H1 (cell line): Measurements from ENCODE around the gene SHMT2. TPM values are rescaled to one million over a fixed set of nuclear protein-coding genes. Genes with fewer than 3 reads are reported as not detected.

Experiments used
- CTCF ChIA-PET: fragments of 300-600 bp; sonication (Branson Sonifier 250); formaldehyde crosslinking; loops from one replicate; lab custom pipeline; 2021; ENCODE audit not compliant: partially characterized antibody; lab: Charles Lee
- POLR2A ChIA-PET: fragments of 300-600 bp; sonication (Branson Sonifier 250); formaldehyde crosslinking; loops from one replicate; lab custom pipeline; 2021; ENCODE audit warnings: inconsistent platforms; ENCODE audit not compliant: partially characterized antibody; lab: Charles Lee
- DNase-seq, 2 experiments: peaks; one replicate each; pipeline versions ENCODE4 v3.0.0 to v3.0.0-alpha.2; 2010 to 2022; ENCODE audit warnings: low spot score in 2 of 2, low read depth in 1 of 2, mixed read lengths in 1 of 2
- FAIRE-seq: peaks from 2 replicates; lab custom pipeline; 2011; peaks lifted over from hg19 to GRCh38; lab: Jason Lieb, UNC
- H2AFZ ChIP-seq: 2 replicates; pipeline ENCODE4 v1.8.1; 2012; ENCODE audit warnings: low read length, inconsistent platforms
- H2AK5ac ChIP-seq: 2 replicates; pipeline ENCODE4 v1.6.1; 2013; ENCODE audit warnings: low read depth, low read length
- H2BK120ac ChIP-seq: replicated peaks from 2 replicates; pipeline ENCODE3; 2013; ENCODE audit warnings: low read depth, low read length, inconsistent platforms
- H2BK12ac ChIP-seq: 2 replicates; pipeline ENCODE4 v1.6.1; 2013; ENCODE audit warnings: low read depth, low read length
- H2BK15ac ChIP-seq: 2 replicates; pipeline ENCODE4 v1.6.1; 2013; ENCODE audit warnings: low read length
- H2BK20ac ChIP-seq: 2 replicates; pipeline ENCODE4 v1.6.1; 2013; ENCODE audit warnings: low read length
- H2BK5ac ChIP-seq: 2 replicates; pipeline ENCODE4 v1.6.1; 2013; ENCODE audit warnings: low read depth, low read length
- H3K14ac ChIP-seq: 2 replicates; pipeline ENCODE4 v1.6.1; 2013; ENCODE audit warnings: inconsistent platforms; ENCODE audit not compliant: insufficient read length
- H3K18ac ChIP-seq: 2 replicates; pipeline ENCODE4 v1.6.1; 2013; ENCODE audit warnings: low read length; ENCODE audit errors: extremely low read depth
- H3K23ac ChIP-seq: 2 replicates; pipeline ENCODE4 v1.6.1; 2013; ENCODE audit warnings: inconsistent platforms; ENCODE audit not compliant: insufficient read length
- H3K23me2 ChIP-seq: 2 replicates; pipeline ENCODE4 v1.6.1; 2013; ENCODE audit warnings: low read depth, low read length
- H3K27ac ChIP-seq: 2 replicates; pipeline ENCODE4 v1.6.1; 2011; ENCODE audit warnings: low read depth, low read length, inconsistent platforms
- H3K27me3 ChIP-seq, 4 experiments: replicated peaks in 1 of 4; 1 replicate in 1 of 4; 2 replicates in 3 of 4; pipeline versions ENCODE4 v1.6.1 to v1.8.1; 2011 to 2013; ENCODE audit warnings: low read length in 3 of 4, mild to moderate bottlenecking in 3 of 4, inconsistent platforms in 2 of 4, mixed read lengths in 2 of 4, moderate library complexity in 1 of 4; ENCODE audit not compliant: control insufficient read depth in 3 of 4, insufficient read depth in 3 of 4; ENCODE audit errors: extremely low read depth in 1 of 4
- H3K36me3 ChIP-seq, 4 experiments: 2 replicates each; pipeline versions ENCODE4 v1.6.1 to v1.8.1; 2011 to 2013; ENCODE audit warnings: mild to moderate bottlenecking in 4 of 4, low read length in 3 of 4, moderate library complexity in 2 of 4, control low read depth in 1 of 4, inconsistent platforms in 1 of 4; ENCODE audit not compliant: insufficient read depth in 4 of 4, control insufficient read depth in 2 of 4
- H3K4ac ChIP-seq: replicated peaks from 2 replicates; pipeline ENCODE3; 2013; ENCODE audit warnings: low read length, low read depth, mixed read lengths, inconsistent platforms; ENCODE audit not compliant: insufficient read length
- H3K4me1 ChIP-seq, 4 experiments: replicated peaks in 1 of 4; 1 replicate in 1 of 4; 2 replicates in 3 of 4; pipeline versions ENCODE4 v1.6.1 to v1.8.1; 2011 to 2013; ENCODE audit warnings: low read length in 3 of 4, inconsistent platforms in 2 of 4, mixed read lengths in 1 of 4; ENCODE audit not compliant: insufficient read depth in 4 of 4, control insufficient read depth in 3 of 4
- H3K4me2 ChIP-seq, 2 experiments: 2 replicates each; pipeline versions ENCODE4 v1.6.1 to v1.8.1; 2011 to 2013; ENCODE audit warnings: low read depth in 2 of 2, low read length in 2 of 2, control low read depth in 1 of 2, inconsistent platforms in 1 of 2, mild to moderate bottlenecking in 1 of 2; ENCODE audit not compliant: insufficient read depth in 1 of 2
- H3K4me3 ChIP-seq, 4 experiments: fragments of 200-600, 300-600 bp in 1 of 4; sonication (generic), shearing (Covaris generic), sonication (Bioruptor Twin) in 1 of 4; 2 replicates each; pipeline versions ENCODE4 v1.5.1 to v1.8.1; 2011 to 2016; ENCODE audit warnings: low read length in 4 of 4, low read depth in 3 of 4, control low read depth in 2 of 4, inconsistent platforms in 2 of 4, mild to moderate bottlenecking in 2 of 4, mixed read lengths in 1 of 4, moderate library complexity in 1 of 4; ENCODE audit not compliant: insufficient read depth in 2 of 4; ENCODE audit errors: extremely low read depth in 1 of 4
- H3K56ac ChIP-seq: replicated peaks from 2 replicates; pipeline ENCODE3; 2013; ENCODE audit warnings: low read depth, mild to moderate bottlenecking, mixed read lengths, low read length, inconsistent platforms; ENCODE audit not compliant: insufficient read length
- H3K79me1 ChIP-seq: 2 replicates; pipeline ENCODE4 v1.6.1; 2013; ENCODE audit warnings: low read depth, low read length, control low read depth
- H3K79me2 ChIP-seq, 2 experiments: 2 replicates each; pipeline versions ENCODE4 v1.6.1 to v1.8.1; 2012 to 2013; ENCODE audit warnings: low read length in 2 of 2, mild to moderate bottlenecking in 2 of 2, inconsistent platforms in 1 of 2; ENCODE audit not compliant: insufficient read depth in 2 of 2, control insufficient read depth in 1 of 2
- H3K9ac ChIP-seq, 4 experiments: replicated peaks in 1 of 4; 1 replicate in 1 of 4; 2 replicates in 3 of 4; pipeline versions ENCODE4 v1.6.1 to v1.8.1; 2011 to 2013; ENCODE audit warnings: low read depth in 3 of 4, low read length in 3 of 4, control low read depth in 2 of 4, mild to moderate bottlenecking in 2 of 4, moderate library complexity in 2 of 4, inconsistent platforms in 1 of 4; ENCODE audit errors: extremely low read depth in 1 of 4
- H3K9me3 ChIP-seq, 2 experiments: 2 replicates each; pipeline versions ENCODE4 v1.6.1 to v1.8.1; 2012 to 2013; ENCODE audit warnings: mild to moderate bottlenecking in 2 of 2, moderate library complexity in 2 of 2, control low read depth in 1 of 2, inconsistent platforms in 1 of 2, low read depth in 1 of 2, low read length in 1 of 2, mixed read lengths in 1 of 2; ENCODE audit not compliant: insufficient read depth in 2 of 2
- H4K20me1 ChIP-seq, 2 experiments: replicated peaks in 1 of 2; 2 replicates each; pipeline versions ENCODE3 to v1.8.1; 2011 to 2013; ENCODE audit warnings: inconsistent platforms in 2 of 2, low read length in 2 of 2, mild to moderate bottlenecking in 1 of 2; ENCODE audit not compliant: insufficient read depth in 2 of 2, control insufficient read depth in 1 of 2
- H4K5ac ChIP-seq: 2 replicates; pipeline ENCODE4 v1.6.1; 2013; ENCODE audit warnings: low read length, low read depth, mixed read lengths, inconsistent platforms; ENCODE audit not compliant: insufficient read length
- H4K8ac ChIP-seq: 2 replicates; pipeline ENCODE4 v1.8.0; 2013; ENCODE audit warnings: mild to moderate bottlenecking, moderate library complexity, low read length, inconsistent platforms; ENCODE audit not compliant: insufficient read depth; ENCODE audit errors: extremely low read depth
- H4K91ac ChIP-seq: replicated peaks from 2 replicates; pipeline ENCODE3; 2013; ENCODE audit warnings: low read length, mixed read lengths, inconsistent platforms; ENCODE audit not compliant: insufficient read length
- CHD2 ChIP-seq: IDR thresholded peaks from 2 replicates; pipeline ENCODE4 v1.6.1; 2012; ENCODE audit warnings: low read length, improper control_type of control experiment
- SIX5 ChIP-seq: IDR thresholded peaks from 2 replicates; pipeline ENCODE4 v1.6.1; 2011; ENCODE audit warnings: mild to moderate bottlenecking, low read depth, low read length
- WGBS, 2 experiments: shearing (Covaris generic) in 1 of 2; methylation state at CpG; one replicate each; pipeline versions ENCODE4 v1.1.6 to v1.1.7; 2013 to 2015; ENCODE audit warnings: low lambda C conversion rate in 2 of 2, mixed read lengths in 2 of 2, inconsistent platforms in 1 of 2, low coverage in 1 of 2, missing lambda C conversion rate in 1 of 2; ENCODE audit not compliant: insufficient replicate concordance in 2 of 2, insufficient coverage in 1 of 2, insufficient read length in 1 of 2; ENCODE audit errors: extremely low coverage in 1 of 2, missing lambda C conversion rate in 1 of 2; 5-methylcytosine and 5-hydroxymethylcytosine counted together
- polyA plus RNA-seq, 7 experiments: library from polyadenylated mRNA; depleted of rRNA in 3 of 7; stranded (reverse) in 5 of 7; unstranded in 2 of 7; fragments of >200 nt in 5 of 7; fragments of 200-250 nt in 2 of 7; gene quantifications; 1 replicate in 5 of 7; 2 replicates in 1 of 7; 4 replicates in 1 of 7; pipeline versions ENCODE4 v1.2.1 to v1.2.3, GENCODE V29; 2011 to 2013; ENCODE audit warnings: missing spikeins in 2 of 7, mixed read lengths in 2 of 7
- total RNA-seq: library from RNA; stranded (reverse); fragmentation: NEBNext Ultra II Directional; extraction: Animal tissue kit (Norgen Biotek cat#: 25700); gene quantifications from 2 replicates; pipeline ENCODE4 v1.2.1, GENCODE V29; 2021

SHMT2 gene
- total and polyA plus RNA-seq, 2 of the 8 experiments (the other 6 are each of a cell fraction or from before 2014, with no cell fraction given) = 274 to 520 TPM

GRCh38 chr12:57229046-57229633, 371 bp upstream of the SHMT2 start:
- peaks cover 17 to 38% (median 33%) of the 10 kb centered on the region in 4 experiments for H3K27me3 ChIP-seq
- H3K27ac ChIP-seq = no peak overlapping the region
- no peak overlapping the region for H3K23ac ChIP-seq
- FAIRE-seq (no peak), DNase-seq (no peak)
- no peak overlapping the region for H2BK20ac ChIP-seq
- peaks cover 12 to 28% of the 10 kb centered on the region in 2 experiments for H4K20me1 ChIP-seq
- peaks cover 6 to 15% of the 10 kb centered on the region in 2 experiments; a peak in 3 of 4 replicates for H3K79me2 ChIP-seq
- no peaks in the 10 kb centered on the region for H3K9me3 ChIP-seq
- peaks cover 14% of the 10 kb centered on the region for H3K23me2 ChIP-seq
- H3K14ac ChIP-seq = no peak overlapping the region
- 24% methylated on average over 9 of the region's 9 CpGs; no CpG with 5 or more reads in 1 of the 2 experiments for WGBS, 2 experiments
- peak overlapping the region; percentile 69 to 93 (median 81) for H3K4me3 ChIP-seq
- no peak overlapping the region for H4K8ac ChIP-seq
- H2AFZ ChIP-seq = no peak overlapping the region
- H2BK15ac ChIP-seq = no peak overlapping the region; the same call in 1 of the 2 replicates
- CTCF ChIA-PET = interaction anchor here (0.7 to 27.9 kb wide), 9 partner anchors 14 to 227 kb away, joined by 3 to 726 read pairs (median 3); partner anchors contain the start of genes INHBE, NXPH4 and STAC3
- H2BK12ac ChIP-seq = no peak overlapping the region; the same call in 1 of the 2 replicates
- peak; percentile 80 for TF ChIP-seq SIX5
- TF ChIP-seq CHD2 = no peak
- TF ChIP-seq, all 59 proteins: peak for 1
- POLR2A ChIA-PET = interaction anchor here (0.6 to 22.1 kb wide), 28 partner anchors 12 to 1125 kb away, joined by 3 to 852 read pairs (median 7); partner anchors contain the start of genes DCTN2, GLI1, INHBE and LRP1
- H2AK5ac ChIP-seq = peak overlapping the region; percentile 40; the same call in 1 of the 2 replicates
- no peak overlapping the region for H4K91ac ChIP-seq
- H3K4me2 ChIP-seq = peak overlapping the region; percentile 94 to 95
- no peak overlapping the region for H4K5ac ChIP-seq
- H3K79me1 ChIP-seq = peaks cover 11% of the 10 kb centered on the region
- H3K56ac ChIP-seq = no peak overlapping the region
- H2BK5ac ChIP-seq = peak overlapping the region; percentile 96; the same call in 1 of the 2 replicates
- peaks cover 4 to 45% (median 23%) of the 10 kb centered on the region in 4 experiments for H3K4me1 ChIP-seq
- peaks cover 28 to 37% (median 31%) of the 10 kb centered on the region in 4 experiments for H3K36me3 ChIP-seq
- H3K9ac ChIP-seq = peak overlapping the region in 3 of 4 experiments; percentile 95 to 99 (median 97); a peak in 5 of 7 replicates
- H3K18ac ChIP-seq = no peak overlapping the region
- no peak overlapping the region for H2BK120ac ChIP-seq
- H3K4ac ChIP-seq = no peak overlapping the region
